ENCODE results near the gene PSTPIP1.

GRCh38 chr15:77022646-77023575, 28.0 kb downstream of the PSTPIP1 start:
- TF ChIP-seq CTCF (conservative IDR thresholded peaks at IDR 0.05; ENCODE audit: low read depth, low read length) = no peak
- TF ChIP-seq EZH2 (IDR thresholded peaks at IDR 0.05; ENCODE audit: low read length, unreplicated experiment) = no peak
